GM19351 (cell line): ENCODE results near the gene NRG2.
A peak's percentile ranks its signal among the peaks of the same experiment; 100 is the strongest.

Experiments used
- ATAC-seq: cut with Tn5 transposase; IDR thresholded peaks from one replicate; pipeline ENCODE4 v1.9.1; 2021; ENCODE audit warnings: mild to moderate bottlenecking, moderate library complexity; ENCODE audit not compliant: unreplicated experiment

The NRG2 gene

GRCh38 chr5:139845846-139846681 is 197.0 kb downstream of the NRG2 start:
- no peak for ATAC-seq

GRCh38 chr5:139844472-139845145 is 198.5 kb downstream of the NRG2 start:
- peak; percentile 32 for ATAC-seq

- no peak for ATAC-seq
Measured at GRCh38 chr5:139843991-139844390, 199.1 kb downstream of the NRG2 start.

GRCh38 chr5:139842321-139842720 is 200.8 kb downstream of the NRG2 start:
- no peak for ATAC-seq

- ATAC-seq: no peak
Measured at GRCh38 chr5:139841549-139841948, 201.6 kb downstream of the NRG2 start.

- no peak for ATAC-seq
Measured at GRCh38 chr5:139839918-139840317, 203.2 kb downstream of the NRG2 start.

GRCh38 chr5:139839232-139839815 is 203.8 kb downstream of the NRG2 start:
- no peak for ATAC-seq

GRCh38 chr5:139838381-139839197 is 204.5 kb downstream of the NRG2 start:
- ATAC-seq: no peak

- ATAC-seq: no peak
Measured at GRCh38 chr5:139837711-139838380, 205.3 kb downstream of the NRG2 start.

GRCh38 chr5:139836469-139837208 is 206.5 kb downstream of the NRG2 start:
- ATAC-seq: no peak

GRCh38 chr5:139835656-139836055 is 207.4 kb downstream of the NRG2 start:
- ATAC-seq: no peak

- no peak for ATAC-seq
Measured at GRCh38 chr5:139833525-139833924, 209.6 kb downstream of the NRG2 start.

- no peak for ATAC-seq
Measured at GRCh38 chr5:139831624-139832023, 211.5 kb downstream of the NRG2 start.

GRCh38 chr5:139829471-139829870 is 213.6 kb downstream of the NRG2 start:
- no peak for ATAC-seq

GRCh38 chr5:139828207-139828895 is 214.7 kb downstream of the NRG2 start:
- no peak for ATAC-seq

- no peak for ATAC-seq
Measured at GRCh38 chr5:139825690-139826089, 217.4 kb downstream of the NRG2 start.

GRCh38 chr5:139823757-139824355 is 219.2 kb downstream of the NRG2 start:
- no peak for ATAC-seq

GRCh38 chr5:139822553-139823425 is 220.3 kb downstream of the NRG2 start:
- ATAC-seq: no peak
